PC-9 (cell line): ENCODE measurements around the gene CMTM7. TPM values are rescaled to one million over a fixed set of nuclear protein-coding genes. Genes with fewer than 3 reads are reported as not detected.

ENCODE experiments used
- BruUV-seq: library from RNA; stranded (reverse); fragments of 400-500 nt; replicated peaks from 2 replicates; lab custom pipeline; 2021; lab: Mats Ljungman, UMichigan
- CTCF ChIA-PET: fragments of 300-600 bp; sonication (Branson Sonifier 250); formaldehyde crosslinking; loops from one replicate; lab custom pipeline; 2022; ENCODE audit warnings: antibody characterized with exemption; lab: Charles Lee
- POLR2A ChIA-PET: fragments of 300-600 bp; sonication (Branson Sonifier 250); formaldehyde crosslinking; loops from one replicate; lab custom pipeline; 2022; ENCODE audit warnings: antibody characterized with exemption; ENCODE audit not compliant: unreplicated experiment; lab: Charles Lee
- DNase-seq, 2 experiments: peaks; one replicate each; pipeline versions ENCODE4 v3.0.0 to v3.0.0-alpha.2; 2015 to 2022; ENCODE audit warnings: mixed read lengths in 1 of 2
- H2AFZ ChIP-seq: fragments of 200-600 bp; sonication (generic); 2 replicates; pipeline ENCODE4 v1.8.1; 2017; ENCODE audit warnings: antibody characterized with exemption
- H3F3A ChIP-seq: fragments of 200-600 bp; sonication (generic); 2 replicates; pipeline ENCODE4 v1.8.1; 2017; ENCODE audit warnings: antibody characterized with exemption, mild to moderate bottlenecking, low read depth; ENCODE audit not compliant: insufficient read depth
- H3K27ac ChIP-seq: fragments of 200-600 bp; sonication (generic); 2 replicates; pipeline ENCODE4 v1.6.1; 2016; ENCODE audit warnings: mixed run types
- H3K27me3 ChIP-seq: fragments of 200-600 bp; sonication (generic); 2 replicates; pipeline ENCODE4 v1.6.1; 2016; ENCODE audit warnings: low read depth, mixed run types; ENCODE audit not compliant: insufficient read depth
- H3K36me3 ChIP-seq: fragments of 200-600 bp; sonication (generic); 2 replicates; pipeline ENCODE4 v1.6.1; 2016; ENCODE audit warnings: low read depth, mixed run types
- H3K4me1 ChIP-seq: fragments of 200-600 bp; sonication (generic); replicated peaks from 2 replicates; pipeline ENCODE4 v1.6.1; 2016; ENCODE audit warnings: mixed run types; ENCODE audit not compliant: insufficient read depth
- H3K4me2 ChIP-seq: fragments of 200-600 bp; sonication (generic); 2 replicates; pipeline ENCODE4 v1.6.1; 2017; ENCODE audit warnings: mixed run types
- H3K4me3 ChIP-seq: fragments of 200-600 bp; sonication (generic); 2 replicates; pipeline ENCODE4 v1.6.1; 2016; ENCODE audit warnings: mixed run types
- H3K79me2 ChIP-seq: fragments of 200-600 bp; sonication (generic); 2 replicates; pipeline ENCODE4 v1.6.1; 2017; ENCODE audit warnings: low read depth, mixed run types
- H3K9me2 ChIP-seq: fragments of 200-600 bp; sonication (generic); 2 replicates; pipeline ENCODE4 v1.8.1; 2017; ENCODE audit warnings: mild to moderate bottlenecking; ENCODE audit not compliant: insufficient read depth
- H3K9me3 ChIP-seq: fragments of 200-600 bp; sonication (generic); 2 replicates; pipeline ENCODE4 v1.8.1; 2016; ENCODE audit warnings: low read depth; ENCODE audit not compliant: insufficient read depth
- H4K20me1 ChIP-seq: fragments of 200-600 bp; sonication (generic); 2 replicates; pipeline ENCODE4 v1.8.1; 2017; ENCODE audit not compliant: insufficient read depth
- EZH2 ChIP-seq: fragments of 200-600 bp; sonication (generic); IDR thresholded peaks from 2 replicates; pipeline ENCODE4 v1.8.0; 2017; ENCODE audit warnings: antibody characterized with exemption, low read depth
- intact Hi-C: fragments of 100-400 bp; cut with micrococcal nuclease; formaldehyde crosslinking; loops from one replicate; pipeline ENCODE4 v1.10.0; 2022; ENCODE audit not compliant: unreplicated experiment
- total RNA-seq: library from RNA; stranded (reverse); gene quantifications from 2 replicates; pipeline ENCODE4 v1.2.3, GENCODE V29; 2021
- TF ChIP-seq, protein P1 (sequence below): fragments of 200-600 bp; sonication (generic); conservative IDR thresholded peaks from 2 replicates; pipeline ENCODE4 v1.6.1; 2017; ENCODE audit warnings: mixed run types, antibody characterized with exemption, mild to moderate bottlenecking, moderate library complexity

Gene CMTM7
- total RNA-seq, 1 experiment from 2014 or later = 37.1 TPM

DNA sequence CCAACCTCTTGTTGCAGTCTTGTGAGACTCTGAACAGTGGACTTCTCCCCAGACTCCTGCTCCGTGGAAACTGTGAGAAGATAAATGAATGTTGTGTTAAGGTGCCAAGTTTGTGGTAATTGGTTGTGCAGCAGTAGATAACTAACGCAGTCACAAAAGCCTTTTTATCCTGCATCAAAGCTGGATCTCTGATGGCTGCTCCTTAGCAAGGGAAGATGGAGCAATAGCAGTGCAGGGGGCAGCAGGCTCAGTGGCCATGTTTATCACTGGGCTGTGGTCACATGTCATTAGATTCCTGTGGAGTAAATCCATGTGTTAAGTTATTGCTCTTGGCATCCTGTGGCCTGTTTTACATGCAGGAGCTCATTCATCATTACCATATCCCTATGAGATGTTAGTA lies 13.5 kb downstream of the CMTM7 start:
- Histone ChIP-seq H3K9me3 (no peaks in the 10 kb centered on the region), H3K27ac (no peak overlapping the region), H3K9me2 (no peaks in the 10 kb centered on the region), H4K20me1 (no peaks in the 10 kb centered on the region), H3F3A (peaks cover 11% of the 10 kb centered on the region; the same call in 1 of the 2 replicates), H2AFZ (no peak overlapping the region), H3K4me1 (peaks cover 21% of the 10 kb centered on the region), H3K4me2 (no peak overlapping the region), H3K36me3 (no peaks in the 10 kb centered on the region), H3K79me2 (peaks cover 62% of the 10 kb centered on the region), H3K4me3 (no peak overlapping the region), H3K27me3 (no peaks in the 10 kb centered on the region)
- BruUV-seq = no TSS peak
- no peak for DNase-seq
- ChIA-PET POLR2A (no interaction called here), CTCF (no interaction called here)
- intact Hi-C loops = no loop called here
- TF ChIP-seq, protein P1, sequence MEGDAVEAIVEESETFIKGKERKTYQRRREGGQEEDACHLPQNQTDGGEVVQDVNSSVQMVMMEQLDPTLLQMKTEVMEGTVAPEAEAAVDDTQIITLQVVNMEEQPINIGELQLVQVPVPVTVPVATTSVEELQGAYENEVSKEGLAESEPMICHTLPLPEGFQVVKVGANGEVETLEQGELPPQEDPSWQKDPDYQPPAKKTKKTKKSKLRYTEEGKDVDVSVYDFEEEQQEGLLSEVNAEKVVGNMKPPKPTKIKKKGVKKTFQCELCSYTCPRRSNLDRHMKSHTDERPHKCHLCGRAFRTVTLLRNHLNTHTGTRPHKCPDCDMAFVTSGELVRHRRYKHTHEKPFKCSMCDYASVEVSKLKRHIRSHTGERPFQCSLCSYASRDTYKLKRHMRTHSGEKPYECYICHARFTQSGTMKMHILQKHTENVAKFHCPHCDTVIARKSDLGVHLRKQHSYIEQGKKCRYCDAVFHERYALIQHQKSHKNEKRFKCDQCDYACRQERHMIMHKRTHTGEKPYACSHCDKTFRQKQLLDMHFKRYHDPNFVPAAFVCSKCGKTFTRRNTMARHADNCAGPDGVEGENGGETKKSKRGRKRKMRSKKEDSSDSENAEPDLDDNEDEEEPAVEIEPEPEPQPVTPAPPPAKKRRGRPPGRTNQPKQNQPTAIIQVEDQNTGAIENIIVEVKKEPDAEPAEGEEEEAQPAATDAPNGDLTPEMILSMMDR = no peak
- no peak for TF ChIP-seq EZH2

GRCh38 chr3:32405711-32406323 lies 14.2 kb downstream of the CMTM7 start:
- no peak overlapping the region for H2AFZ ChIP-seq
- H4K20me1 ChIP-seq = no peaks in the 10 kb centered on the region
- no peak for DNase-seq
- no peak overlapping the region for H3K4me2 ChIP-seq
- no peaks in the 10 kb centered on the region for H3K9me3 ChIP-seq
- peaks cover 16% of the 10 kb centered on the region for H3K4me1 ChIP-seq
- TF ChIP-seq EZH2 = no peak
- TF ChIP-seq, protein P1 = no peak
- no peaks in the 10 kb centered on the region for H3K9me2 ChIP-seq
- H3K4me3 ChIP-seq = no peak overlapping the region
- POLR2A ChIA-PET = no interaction called here
- CTCF ChIA-PET = no interaction called here
- peaks cover 61% of the 10 kb centered on the region for H3K79me2 ChIP-seq
- H3K27ac ChIP-seq = no peak overlapping the region
- no TSS peak for BruUV-seq
- peaks cover 11% of the 10 kb centered on the region; the same call in 1 of the 2 replicates for H3F3A ChIP-seq
- intact Hi-C loops = no loop called here
- H3K36me3 ChIP-seq = no peaks in the 10 kb centered on the region
- H3K27me3 ChIP-seq = no peaks in the 10 kb centered on the region

GRCh38 chr3:32406486-32407408 lies 15.1 kb downstream of the CMTM7 start:
- DNase-seq = no peak
- Histone ChIP-seq H3K36me3 (no peaks in the 10 kb centered on the region), H2AFZ (no peak overlapping the region), H3K4me3 (no peak overlapping the region), H3K9me2 (no peaks in the 10 kb centered on the region), H3K27ac (no peak overlapping the region), H4K20me1 (no peaks in the 10 kb centered on the region), H3K9me3 (no peaks in the 10 kb centered on the region), H3K4me2 (no peak overlapping the region), H3K27me3 (no peaks in the 10 kb centered on the region), H3K4me1 (peaks cover 12% of the 10 kb centered on the region), H3K79me2 (peaks cover 59% of the 10 kb centered on the region), H3F3A (peaks cover 4% of the 10 kb centered on the region; the same call in 1 of the 2 replicates)
- intact Hi-C loops = no loop called here
- POLR2A ChIA-PET = interaction anchor here (0.6 kb wide), 1 partner anchor 171 kb away, joined by 3 read pairs; no protein-coding TSS in a partner anchor
- CTCF ChIA-PET = no interaction called here
- no TSS peak for BruUV-seq
- TF ChIP-seq, protein P1 = no peak
- TF ChIP-seq EZH2 = no peak
